GM12875 (cell line): Measurements from ENCODE around the gene TTF2.
A peak's percentile ranks its signal among the peaks of the same experiment; 100 is the strongest.

Experiments used
- H3K4me3 ChIP-seq: one replicate; pipeline ENCODE4 v1.5.1; 2011; ENCODE audit warnings: low read depth, low read length, control low read depth
- CTCF ChIP-seq: IDR thresholded peaks from 2 replicates; pipeline ENCODE4 v1.5.1; 2011; ENCODE audit warnings: low read depth, mild to moderate bottlenecking, control low read depth, inconsistent platforms, low read length, moderate library complexity, borderline replicate concordance; ENCODE audit not compliant: insufficient read depth

The TTF2 gene

GRCh38 chr1:117059678-117060440 lies at the start of gene TTF2:
Gene TTF2 (plus strand): TSS chr1:117060326. CDS start chr1:117060347, 21 bp downstream.
- H3K4me3 ChIP-seq = peak within 1 kb of the TSS; percentile 88
- TF ChIP-seq CTCF = no peak

GRCh38 chr1:117011334-117011733 lies 48.8 kb upstream of the TTF2 start:
- no peak for TF ChIP-seq CTCF
- no peak overlapping the region for H3K4me3 ChIP-seq

- TF ChIP-seq CTCF = no peak
- no peak overlapping the region for H3K4me3 ChIP-seq
These were observed 46.7 kb upstream of the TTF2 start for GRCh38 chr1:117013309-117013858.

GRCh38 chr1:117014209-117014608 lies 45.9 kb upstream of the TTF2 start:
- no peak overlapping the region for H3K4me3 ChIP-seq
- TF ChIP-seq CTCF = no peak

GRCh38 chr1:117015724-117016123 lies 44.4 kb upstream of the TTF2 start:
- TF ChIP-seq CTCF = no peak
- H3K4me3 ChIP-seq = no peak overlapping the region

- no peak overlapping the region for H3K4me3 ChIP-seq
- no peak for TF ChIP-seq CTCF
These were observed 43.1 kb upstream of the TTF2 start for GRCh38 chr1:117017062-117017461.

- no peak for TF ChIP-seq CTCF
- no peak overlapping the region for H3K4me3 ChIP-seq
These were observed 42.5 kb upstream of the TTF2 start for GRCh38 chr1:117017648-117018047.
